GM18519 (cell line): Measurements from ENCODE around the gene MTRR.
A peak's percentile ranks its signal among the peaks of the same experiment; 100 is the strongest.

Experiments
- ATAC-seq: cut with Tn5 transposase; IDR thresholded peaks from one replicate; pipeline ENCODE4 v1.9.1; 2021; ENCODE audit warnings: mild to moderate bottlenecking, moderate library complexity; ENCODE audit not compliant: unreplicated experiment, low FRiP score

Gene MTRR

DNA sequence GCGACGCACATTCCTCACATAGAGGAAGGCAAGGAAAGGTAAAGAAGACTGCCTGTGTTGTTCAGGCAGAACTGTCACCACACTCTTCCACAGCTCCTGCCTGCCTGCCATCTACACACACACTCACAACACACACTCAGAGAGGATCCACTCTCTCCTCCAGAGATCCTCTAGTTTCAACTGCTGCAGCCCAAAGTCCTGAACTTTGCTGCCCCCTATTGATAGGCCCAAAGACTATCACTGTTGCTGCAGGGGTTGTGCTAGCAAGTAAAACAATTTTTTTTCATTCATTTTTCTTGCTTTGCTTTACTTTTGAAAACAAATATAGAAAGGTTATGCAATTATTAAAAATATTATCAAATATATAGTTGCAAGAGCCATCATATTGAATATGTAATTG is 12.1 kb upstream of the MTRR start:
- no peak for ATAC-seq

DNA sequence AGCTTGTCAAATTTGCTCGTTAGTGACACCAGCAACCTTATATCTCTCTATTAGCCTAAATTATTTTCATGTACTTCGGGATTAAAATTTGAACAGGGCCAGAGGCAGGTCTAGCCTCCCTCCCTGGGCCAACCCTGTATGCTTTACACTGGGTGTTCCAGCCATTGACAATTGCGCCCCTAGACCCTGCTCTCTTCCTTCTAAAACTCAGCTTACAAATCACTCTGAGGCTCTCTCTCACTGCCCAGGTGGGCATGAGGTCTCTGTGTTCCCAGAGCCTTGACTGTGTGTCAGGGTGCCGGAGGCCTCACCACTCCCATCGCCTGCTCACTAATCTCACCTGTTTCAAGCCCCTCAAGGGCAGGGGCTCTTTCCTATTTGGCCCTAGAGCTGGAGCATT is 11.6 kb upstream of the MTRR start:
- ATAC-seq = no peak

DNA sequence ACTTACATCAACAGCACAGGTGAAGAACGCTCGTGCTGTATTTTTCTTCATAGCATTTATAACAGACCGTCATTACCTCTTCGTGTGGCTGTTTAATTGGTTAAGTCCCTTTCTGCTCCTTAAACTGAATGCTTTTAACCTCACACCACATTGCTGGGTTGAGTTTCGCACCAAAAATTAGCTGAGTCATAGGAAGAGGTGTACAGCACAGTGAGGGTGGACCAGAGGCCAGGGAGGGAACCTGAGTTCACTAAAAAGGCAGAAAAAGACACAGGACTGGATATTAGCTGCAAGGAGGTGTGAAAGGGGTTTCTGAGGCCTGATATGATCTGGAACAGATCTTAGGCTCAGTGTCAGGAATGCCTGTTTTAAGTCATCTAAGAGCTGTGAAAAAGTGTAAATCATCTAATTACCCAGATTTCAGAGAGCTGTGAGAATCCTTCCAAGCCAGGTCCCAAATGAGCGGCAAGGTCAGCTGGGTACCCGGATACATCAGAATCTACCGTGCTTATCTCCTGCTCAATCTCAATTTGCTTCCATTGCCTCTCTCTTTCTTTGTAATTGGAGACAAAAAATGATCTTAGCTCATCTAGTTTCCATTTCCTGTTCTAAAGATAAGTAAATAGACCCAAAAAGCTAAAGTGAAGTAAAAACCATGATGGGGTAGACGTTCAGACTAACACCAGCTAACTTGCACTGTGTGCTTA is 10.9 kb upstream of the MTRR start:
- ATAC-seq = peak; percentile 34

DNA sequence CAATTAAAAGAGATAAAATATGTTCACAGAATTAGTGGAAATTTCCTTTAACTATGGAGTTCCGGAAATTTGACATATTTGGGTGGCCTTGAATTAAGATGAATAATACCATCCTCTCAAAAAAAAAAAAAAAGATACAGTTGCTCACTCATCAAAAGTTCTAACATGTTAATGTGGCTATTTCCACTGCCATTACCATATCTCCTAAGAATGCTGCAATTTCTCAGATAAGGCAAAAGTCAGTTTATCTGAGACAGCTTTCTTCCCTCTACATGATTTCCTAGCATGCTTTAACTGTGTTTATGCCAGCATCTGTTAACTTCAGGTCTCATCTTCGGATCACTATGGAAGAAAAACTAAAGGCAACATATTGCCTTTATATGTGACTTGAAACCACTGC is 2.8 kb upstream of the MTRR start:
- no peak for ATAC-seq

DNA sequence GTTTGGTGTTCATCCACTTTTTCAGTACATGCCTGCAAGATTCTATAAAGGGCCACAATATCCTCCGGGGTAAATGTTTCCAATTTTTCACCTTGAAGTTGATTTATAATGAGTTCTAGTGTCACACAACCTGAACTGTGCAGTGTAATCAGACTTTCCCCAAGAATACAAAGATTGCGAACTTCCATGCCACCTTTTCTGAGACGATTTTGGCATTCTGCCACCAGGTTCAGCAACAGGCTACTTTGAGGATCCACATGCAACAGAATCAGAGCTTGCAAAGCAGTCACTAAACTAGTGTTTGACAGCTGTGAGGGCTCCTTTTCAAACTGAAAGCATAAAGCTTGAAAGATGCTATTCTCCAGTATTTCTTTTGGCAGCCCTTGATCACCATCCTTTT is 1.7 kb upstream of the MTRR start:
- ATAC-seq = no peak

DNA sequence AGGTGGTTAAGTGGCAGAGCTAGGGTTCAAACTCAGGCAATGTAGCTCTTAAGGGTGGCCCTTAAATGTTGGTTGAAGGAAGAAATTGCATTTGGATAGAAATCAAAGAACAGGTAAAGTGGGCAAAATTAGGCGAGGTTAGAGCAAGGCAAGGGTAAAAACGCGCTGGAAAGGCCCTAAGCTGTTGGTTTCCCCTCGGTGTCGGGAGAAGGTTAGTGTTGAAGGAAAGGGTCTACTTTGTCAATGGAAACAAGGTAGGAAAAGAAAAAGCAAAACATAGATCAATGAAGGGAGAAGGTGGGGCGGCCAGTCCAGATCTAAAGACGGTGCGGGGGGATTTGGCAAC is 548 bp upstream of the MTRR start:
- no peak for ATAC-seq

DNA sequence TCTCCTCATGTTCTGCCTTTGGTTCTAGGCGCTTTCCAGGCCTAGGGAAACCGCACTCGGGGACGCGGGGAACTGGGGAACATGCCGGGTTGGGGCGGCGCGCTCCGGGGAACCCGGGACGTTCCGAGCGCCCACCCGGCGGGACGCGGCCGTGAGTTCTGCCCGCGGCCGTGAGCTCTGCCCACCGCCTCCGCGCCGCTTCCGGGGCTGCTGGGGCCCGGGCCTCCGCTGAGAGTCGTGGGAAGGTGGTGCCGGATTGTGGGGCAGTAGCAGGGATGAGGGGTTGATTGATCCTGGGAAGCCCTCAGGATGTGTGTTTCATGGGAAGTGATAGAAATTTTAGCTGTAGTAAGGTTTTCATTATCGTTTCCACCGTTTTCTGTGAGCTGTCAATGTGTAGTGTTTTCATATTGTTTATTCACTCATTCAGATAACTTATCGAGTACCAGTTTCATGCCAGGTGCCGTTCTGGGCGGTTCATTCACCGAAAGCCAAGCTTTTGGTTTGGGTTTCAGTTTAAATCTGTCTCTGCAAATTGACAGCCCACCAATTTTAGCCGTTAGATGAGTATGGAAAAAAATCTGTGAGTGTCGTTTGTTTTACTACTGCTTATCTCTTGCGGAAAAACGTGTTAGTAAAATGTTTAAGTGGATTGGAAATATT is 657 bp downstream of the MTRR start:
- ATAC-seq = peak; percentile 6

DNA sequence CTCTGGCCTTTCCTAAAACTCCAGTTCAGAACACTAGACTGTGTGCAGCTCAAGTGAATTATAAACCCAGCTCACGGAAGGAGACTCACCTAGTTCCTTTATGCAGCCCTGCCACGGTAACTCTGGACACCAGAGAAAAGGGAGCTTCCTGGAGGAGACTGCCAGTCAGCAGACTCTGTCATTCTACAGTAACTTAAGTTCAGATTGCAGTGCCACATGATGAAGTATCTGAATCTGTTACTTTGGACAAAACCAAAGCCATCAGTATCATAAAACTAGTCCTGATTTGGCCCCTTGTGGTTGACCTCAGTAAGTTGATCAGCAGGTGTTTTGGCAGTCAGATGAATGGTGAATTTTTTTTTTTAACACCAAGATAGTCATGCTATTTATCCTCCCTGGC is 2.7 kb downstream of the MTRR start:
- ATAC-seq = no peak

DNA sequence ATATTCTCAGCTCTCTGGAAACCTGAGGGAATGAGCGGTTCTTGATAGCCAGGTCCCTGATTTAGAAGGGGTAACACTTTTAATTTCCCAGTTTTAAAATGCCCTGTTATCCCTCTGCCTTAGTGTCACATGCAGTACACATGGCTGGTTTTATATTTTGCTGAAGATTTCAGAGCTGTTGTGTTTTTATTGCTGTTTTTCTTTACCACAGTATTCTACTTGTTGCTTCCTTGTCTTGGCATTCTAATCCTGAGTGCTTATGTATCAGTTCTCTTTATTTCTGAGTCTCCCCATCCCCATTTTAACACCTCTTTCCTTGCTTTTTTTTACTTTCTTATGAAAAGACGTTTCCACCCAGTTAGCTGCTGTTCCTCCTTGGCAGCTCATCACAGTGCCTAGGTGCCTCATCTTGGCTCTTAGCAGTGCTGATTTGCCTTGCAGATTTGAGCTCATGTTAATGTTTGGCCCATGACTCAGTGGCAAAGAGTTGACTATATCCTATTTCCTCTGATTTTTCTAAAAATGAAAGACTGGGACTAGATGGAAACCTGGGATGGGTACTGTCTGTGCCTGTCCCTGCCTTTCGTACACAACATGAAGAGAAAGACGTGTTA is 3.7 kb downstream of the MTRR start:
- ATAC-seq = no peak

DNA sequence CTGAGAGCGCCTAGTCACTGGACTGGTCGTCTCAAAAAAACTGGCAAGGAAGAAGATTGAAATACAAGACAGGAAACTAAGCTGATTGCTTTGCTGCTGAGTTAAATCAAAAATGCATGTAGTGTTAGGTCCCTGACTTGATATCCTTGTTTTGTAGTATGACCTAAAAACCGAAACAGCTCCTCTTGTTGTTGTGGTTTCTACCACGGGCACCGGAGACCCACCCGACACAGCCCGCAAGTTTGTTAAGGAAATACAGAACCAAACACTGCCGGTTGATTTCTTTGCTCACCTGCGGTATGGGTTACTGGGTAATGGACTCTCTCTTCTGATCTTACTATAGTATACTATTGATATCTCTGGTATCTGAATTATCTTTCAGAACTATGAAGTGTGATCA is 4.3 kb downstream of the MTRR start:
- no peak for ATAC-seq

DNA sequence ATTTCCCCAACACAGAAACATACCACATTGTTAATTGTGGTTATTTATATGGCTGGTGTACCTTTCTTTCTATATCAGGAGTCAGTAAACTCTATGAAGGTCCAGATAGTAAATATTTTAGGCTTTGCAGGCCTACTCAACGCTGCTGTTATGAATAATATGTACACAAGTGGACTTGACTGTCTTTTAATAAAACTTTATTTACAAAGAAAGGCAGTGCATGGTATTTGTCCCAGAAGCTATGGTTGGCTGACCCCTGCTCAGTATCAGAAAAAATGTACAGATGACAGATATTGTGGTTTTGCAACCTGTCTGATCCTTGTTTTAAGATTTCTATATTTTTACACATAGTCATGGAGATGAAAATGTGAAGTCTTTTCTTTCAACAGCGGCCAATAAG is 5.7 kb downstream of the MTRR start:
- ATAC-seq = no peak

DNA sequence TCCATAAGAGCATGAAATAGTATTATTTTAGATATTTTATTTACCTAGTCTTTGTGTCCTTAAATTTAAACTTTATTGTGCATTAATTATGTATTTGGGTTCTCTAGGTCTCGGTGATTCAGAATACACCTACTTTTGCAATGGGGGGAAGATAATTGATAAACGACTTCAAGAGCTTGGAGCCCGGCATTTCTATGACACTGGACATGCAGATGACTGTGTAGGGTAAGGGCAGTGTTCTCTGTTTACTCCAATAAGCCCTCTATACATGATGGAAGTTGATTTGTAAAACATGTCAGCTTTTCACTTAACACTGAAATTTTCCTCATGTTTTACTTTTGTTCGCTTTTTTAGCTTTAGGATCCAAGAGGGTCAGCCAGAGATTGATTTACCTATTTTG is 6.2 kb downstream of the MTRR start:
- ATAC-seq = no peak

DNA sequence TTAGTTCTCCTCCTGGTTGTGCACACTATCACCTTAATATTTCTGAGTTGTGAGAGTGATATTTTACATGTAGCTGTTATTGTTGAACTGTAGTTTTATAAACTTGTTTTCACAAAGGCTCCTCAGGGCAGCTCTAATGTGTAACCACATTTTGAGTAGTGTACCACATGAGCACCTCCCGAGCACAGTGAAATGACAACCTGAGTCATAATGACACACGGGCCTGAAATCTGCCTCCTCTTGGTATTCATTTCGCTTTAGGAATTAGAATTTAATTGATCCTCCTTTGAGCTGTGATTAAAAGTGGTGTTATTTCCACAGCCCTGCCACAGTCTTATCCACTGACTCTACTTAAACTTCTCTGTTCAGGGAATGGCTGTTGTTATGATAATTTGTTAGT is 7.9 kb downstream of the MTRR start:
- ATAC-seq = peak; percentile 36

DNA sequence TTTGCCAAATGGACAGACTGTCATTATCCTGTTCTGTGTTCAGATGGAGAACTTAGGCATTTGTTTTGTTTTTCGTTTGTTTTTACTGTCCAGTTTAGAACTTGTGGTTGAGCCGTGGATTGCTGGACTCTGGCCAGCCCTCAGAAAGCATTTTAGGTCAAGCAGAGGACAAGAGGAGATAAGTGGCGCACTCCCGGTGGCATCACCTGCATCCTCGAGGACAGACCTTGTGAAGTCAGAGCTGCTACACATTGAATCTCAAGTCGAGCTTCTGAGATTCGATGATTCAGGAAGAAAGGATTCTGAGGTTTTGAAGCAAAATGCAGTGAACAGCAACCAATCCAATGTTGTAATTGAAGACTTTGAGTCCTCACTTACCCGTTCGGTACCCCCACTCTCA is 8.9 kb downstream of the MTRR start:
- no peak for ATAC-seq

DNA sequence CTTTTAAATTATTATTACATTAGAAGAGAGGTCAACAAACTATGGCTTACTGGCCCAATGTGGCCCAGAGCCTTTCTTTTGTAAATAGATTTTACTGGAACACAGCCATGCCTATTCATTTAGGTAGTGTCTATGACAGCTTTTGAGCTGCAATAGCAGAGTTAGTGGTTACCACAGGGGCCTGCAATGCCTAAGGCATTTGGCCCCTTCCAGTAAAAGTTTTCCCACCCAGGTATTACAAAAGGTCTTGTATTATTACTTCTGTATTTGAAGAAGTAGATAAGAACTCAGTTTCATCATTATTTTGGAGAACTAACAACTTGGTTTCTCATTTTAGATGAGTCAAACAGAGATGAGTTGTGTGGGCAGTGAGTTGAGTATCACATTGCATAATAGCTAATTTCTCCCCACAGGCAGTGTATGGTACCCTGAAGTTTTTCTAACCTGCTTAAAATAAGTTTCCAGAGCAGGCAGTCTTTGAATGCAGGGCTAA is 9.5 kb downstream of the MTRR start:
- peak; percentile 98 for ATAC-seq

DNA sequence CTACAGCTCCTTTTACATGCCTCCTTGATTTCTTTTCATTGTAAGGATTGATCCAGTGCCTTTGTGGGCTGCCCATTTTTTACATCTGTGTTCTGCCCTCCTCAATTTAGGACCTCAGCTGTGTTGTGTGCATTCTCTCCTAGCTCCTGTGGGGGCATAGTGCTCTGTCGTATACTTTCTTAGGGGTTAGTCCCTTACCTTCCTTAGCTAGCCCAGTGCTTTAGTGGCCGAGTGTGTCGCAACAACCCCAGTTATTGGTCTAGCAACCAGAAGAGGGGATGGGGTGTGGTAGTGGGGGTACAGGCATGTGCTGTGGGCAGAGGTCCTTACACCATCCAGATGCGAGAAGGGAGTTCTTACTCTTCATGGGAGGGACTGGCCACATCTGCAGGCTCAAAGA is 12.1 kb downstream of the MTRR start:
- ATAC-seq = no peak

DNA sequence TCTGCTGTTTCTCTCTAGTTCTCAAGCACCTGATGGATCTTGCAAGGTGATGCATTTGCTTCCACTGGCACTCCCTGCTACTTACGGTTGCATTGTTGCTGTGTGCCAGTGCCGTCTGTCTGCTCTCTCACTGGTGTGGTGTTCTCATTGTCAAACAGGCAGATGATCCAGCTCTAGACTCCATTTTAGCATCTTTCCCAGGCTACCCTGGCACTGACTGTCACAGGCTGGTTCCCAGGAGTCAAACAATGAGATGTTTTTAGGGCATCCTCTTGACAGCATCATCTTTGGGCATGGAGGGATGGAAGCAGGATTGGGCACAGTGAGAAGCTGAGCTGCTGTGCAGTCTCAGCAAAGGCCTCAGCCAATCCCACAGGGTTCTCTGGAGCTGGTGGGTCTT is 12.9 kb downstream of the MTRR start:
- no peak for ATAC-seq

DNA sequence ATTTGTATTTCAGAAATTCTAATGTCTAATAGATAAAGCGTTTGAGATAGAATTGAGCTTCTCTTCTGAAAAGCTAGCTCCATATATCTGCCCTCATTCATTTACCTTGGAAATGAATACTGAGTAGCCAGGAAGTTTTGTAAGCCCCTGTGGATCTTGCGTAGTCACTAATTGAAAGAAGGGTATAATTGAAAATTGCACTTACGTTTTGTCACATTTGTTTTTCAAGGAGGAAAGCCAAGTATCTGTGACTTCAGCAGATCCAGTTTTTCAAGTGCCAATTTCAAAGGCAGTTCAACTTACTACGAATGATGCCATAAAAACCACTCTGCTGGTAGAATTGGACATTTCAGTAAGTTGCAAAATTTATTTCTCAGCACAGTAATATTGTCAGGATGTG is 14.0 kb downstream of the MTRR start:
- ATAC-seq = no peak

DNA sequence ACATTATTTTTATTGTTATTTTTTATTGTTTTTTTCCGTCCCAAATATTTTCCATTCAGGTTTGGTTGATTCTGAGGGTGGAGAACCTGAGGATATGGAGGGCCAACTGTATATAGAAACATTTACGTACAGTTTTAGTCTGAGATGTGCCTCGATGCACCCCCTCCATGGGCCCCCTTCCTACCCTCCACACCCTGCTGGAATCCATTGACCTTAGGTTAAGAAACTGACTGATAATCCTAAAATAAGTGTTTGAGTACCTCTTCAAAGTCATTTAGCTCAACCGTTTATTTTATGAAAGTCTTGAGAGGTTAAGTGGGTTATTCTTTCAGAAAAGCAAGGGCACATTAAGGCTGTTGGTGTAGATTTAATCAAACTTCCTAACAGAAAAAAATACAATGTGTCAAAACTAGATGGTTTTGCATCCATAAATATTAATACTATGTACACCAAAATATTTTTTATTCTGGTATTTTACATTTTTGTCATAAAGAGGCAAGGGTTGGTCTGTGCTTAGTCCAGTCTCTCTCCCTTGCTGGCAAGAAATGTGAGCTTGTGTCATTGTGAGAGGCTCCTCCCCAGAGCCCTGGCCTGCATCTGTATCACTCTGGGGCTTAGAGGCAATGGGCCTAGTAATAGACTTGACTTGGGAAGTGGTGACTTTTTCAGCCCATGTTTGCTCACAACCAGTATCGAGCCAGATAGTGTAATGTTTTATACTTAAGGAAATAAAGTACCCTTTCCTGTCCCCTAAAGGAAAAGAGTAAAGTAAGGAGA is 15.7 kb downstream of the MTRR start:
- no peak for ATAC-seq

DNA sequence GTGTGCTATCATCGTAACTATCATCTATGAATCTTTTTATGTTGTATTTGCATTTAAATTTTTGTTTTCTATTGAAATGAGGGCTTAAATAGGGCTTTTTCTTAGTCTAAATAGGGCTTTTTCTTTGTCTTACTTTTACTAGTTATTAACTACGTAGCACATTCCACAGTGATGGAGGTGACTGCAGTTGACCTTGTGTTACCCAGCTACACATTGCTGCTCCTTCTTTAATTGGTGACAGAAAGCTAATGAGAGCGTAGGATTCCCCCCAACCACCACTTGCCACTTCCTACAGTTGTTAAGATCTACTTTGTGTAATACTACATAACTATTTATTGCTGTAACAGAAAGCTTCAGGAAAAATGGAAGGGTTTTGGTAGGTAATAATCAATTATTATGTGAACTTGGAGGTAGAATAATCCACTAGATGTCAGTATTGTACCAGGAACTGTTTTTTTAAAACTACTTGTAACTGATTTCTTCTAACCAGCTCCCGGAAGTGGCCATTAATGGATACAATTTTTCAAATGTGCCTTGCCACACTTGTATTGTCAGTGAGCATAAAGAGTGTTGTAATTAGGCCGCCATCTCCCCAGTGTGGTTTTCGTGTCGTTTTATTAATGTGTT is 18.0 kb downstream of the MTRR start:
- peak; percentile 51 for ATAC-seq

DNA sequence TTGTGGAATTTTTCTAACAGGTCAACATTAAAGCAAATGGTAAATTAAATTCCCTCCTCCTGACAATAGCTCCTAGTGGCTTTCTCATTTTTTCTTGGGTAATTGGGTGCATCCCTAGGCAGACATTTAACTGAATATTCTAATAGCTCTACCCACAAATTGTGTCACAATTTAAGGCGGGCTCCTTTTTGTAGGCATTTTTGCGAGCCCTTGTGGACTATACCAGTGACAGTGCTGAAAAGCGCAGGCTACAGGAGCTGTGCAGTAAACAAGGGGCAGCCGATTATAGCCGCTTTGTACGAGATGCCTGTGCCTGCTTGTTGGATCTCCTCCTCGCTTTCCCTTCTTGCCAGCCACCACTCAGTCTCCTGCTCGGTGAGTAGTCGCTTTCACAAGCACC is 20.0 kb downstream of the MTRR start:
- ATAC-seq = no peak
